Subcutaneous abdominal adipose tissue (tissue), 5 donors: ENCODE results near the gene PAGE5.

Source experiments
- H3K27ac ChIP-seq: one replicate; pipeline ENCODE4 v1.7.0; 2013; ENCODE audit warnings: low read depth, mild to moderate bottlenecking, inconsistent platforms, low read length, moderate library complexity
- H3K27me3 ChIP-seq, 5 donors: one replicate each; pipeline ENCODE4 v1.7.0; 2013; ENCODE audit warnings: low read length in 5 of 5, inconsistent platforms in 1 of 5; ENCODE audit not compliant: control insufficient read depth in 5 of 5, insufficient read depth in 4 of 5
- H3K36me3 ChIP-seq, 5 donors: one replicate each; pipeline ENCODE4 v1.7.0; 2013; ENCODE audit warnings: low read length in 5 of 5; ENCODE audit not compliant: control insufficient read depth in 5 of 5, insufficient read depth in 5 of 5
- H3K4me1 ChIP-seq, 5 donors: one replicate each; pipeline ENCODE4 v1.7.0; 2013; ENCODE audit warnings: low read length in 5 of 5, mild to moderate bottlenecking in 3 of 5, moderate library complexity in 1 of 5; ENCODE audit not compliant: control insufficient read depth in 5 of 5, insufficient read depth in 5 of 5
- H3K4me3 ChIP-seq, 5 donors: one replicate each; pipeline ENCODE4 v1.7.0; 2013; ENCODE audit warnings: low read length in 5 of 5, low read depth in 1 of 5
- H3K9ac ChIP-seq, 5 donors: one replicate each; pipeline ENCODE4 v1.7.0; 2013; ENCODE audit warnings: low read length in 5 of 5, mild to moderate bottlenecking in 4 of 5, moderate library complexity in 3 of 5
- H3K9me3 ChIP-seq, 5 donors: one replicate each; pipeline ENCODE4 v1.7.0; 2013; ENCODE audit warnings: low read length in 5 of 5; ENCODE audit not compliant: control insufficient read depth in 5 of 5
- donor health status: healthy.
- donor health status: healthy.
- donor health status: healthy.
- donor health status: healthy.
- donor health status: healthy.

PAGE5 gene

GRCh38 chrX:55260806-55261205 lies 40.7 kb downstream of the PAGE5 start:
- no peak overlapping the region for H3K4me3 ChIP-seq
- peaks cover 0 to 4% (median 0%) of the 10 kb centered on the region in 5 donors for H3K9me3 ChIP-seq
- no peaks in the 10 kb centered on the region for H3K36me3 ChIP-seq
- H3K4me1 ChIP-seq, result no peaks in the 10 kb centered on the region
- peaks cover 0 to 7% (median 4%) of the 10 kb centered on the region in 5 donors for H3K27me3 ChIP-seq
- no peak overlapping the region for H3K27ac ChIP-seq
- H3K9ac ChIP-seq, result no peak overlapping the region

- H3K36me3 ChIP-seq, result no peaks in the 10 kb centered on the region
- no peaks in the 10 kb centered on the region for H3K4me1 ChIP-seq
- no peak within 1 kb of the TSS for H3K4me3 ChIP-seq
- no peak within 1 kb of the TSS for H3K27ac ChIP-seq
- H3K9ac ChIP-seq, result no peak within 1 kb of the TSS
- peaks cover 0 to 7% (median 4%) of the 10 kb centered on the region in 5 donors for H3K27me3 ChIP-seq
- peaks cover 0 to 7% (median 0%) of the 10 kb centered on the region in 5 donors for H3K9me3 ChIP-seq
Observed at GRCh38 chrX:55264816-55265215, 44.7 kb downstream of the PAGE5 start, which contains the start of gene PAGE3. Gene PAGE3 (minus strand): TSS chrX:55264916. CDS start chrX:55263903, 1,013 bp downstream.
